ENCODE data around the gene FAM131C.
A peak's percentile ranks its signal among the peaks of the same experiment; 100 is the strongest.
"Not testable (repeated sequence)": the region's sequence is repeated elsewhere in the genome, so short reads cannot be mapped to it uniquely, and the experiment has no call there.

FAM131C gene

DNA sequence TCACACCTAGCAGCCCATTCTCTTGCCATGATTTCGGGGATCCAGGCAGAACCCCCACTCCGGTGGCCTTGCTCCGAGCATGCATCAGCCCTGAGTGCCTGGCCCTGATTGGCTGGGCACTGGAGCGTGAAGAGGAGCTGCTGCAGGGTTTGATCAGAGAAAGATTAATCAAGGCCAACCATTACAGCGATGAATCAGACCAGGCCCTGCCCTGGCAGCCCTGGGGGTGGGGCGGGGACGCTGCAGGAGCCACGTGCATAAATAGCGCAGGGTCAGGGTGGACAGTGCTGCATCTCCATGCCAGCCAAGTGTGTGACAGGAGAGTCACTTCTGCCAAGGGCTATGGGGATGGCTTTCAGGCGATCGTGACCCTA is 3.4 kb upstream of the FAM131C start:
- DNase-seq (ENCODE audit: low spot score), result peak; percentile 75

DNA sequence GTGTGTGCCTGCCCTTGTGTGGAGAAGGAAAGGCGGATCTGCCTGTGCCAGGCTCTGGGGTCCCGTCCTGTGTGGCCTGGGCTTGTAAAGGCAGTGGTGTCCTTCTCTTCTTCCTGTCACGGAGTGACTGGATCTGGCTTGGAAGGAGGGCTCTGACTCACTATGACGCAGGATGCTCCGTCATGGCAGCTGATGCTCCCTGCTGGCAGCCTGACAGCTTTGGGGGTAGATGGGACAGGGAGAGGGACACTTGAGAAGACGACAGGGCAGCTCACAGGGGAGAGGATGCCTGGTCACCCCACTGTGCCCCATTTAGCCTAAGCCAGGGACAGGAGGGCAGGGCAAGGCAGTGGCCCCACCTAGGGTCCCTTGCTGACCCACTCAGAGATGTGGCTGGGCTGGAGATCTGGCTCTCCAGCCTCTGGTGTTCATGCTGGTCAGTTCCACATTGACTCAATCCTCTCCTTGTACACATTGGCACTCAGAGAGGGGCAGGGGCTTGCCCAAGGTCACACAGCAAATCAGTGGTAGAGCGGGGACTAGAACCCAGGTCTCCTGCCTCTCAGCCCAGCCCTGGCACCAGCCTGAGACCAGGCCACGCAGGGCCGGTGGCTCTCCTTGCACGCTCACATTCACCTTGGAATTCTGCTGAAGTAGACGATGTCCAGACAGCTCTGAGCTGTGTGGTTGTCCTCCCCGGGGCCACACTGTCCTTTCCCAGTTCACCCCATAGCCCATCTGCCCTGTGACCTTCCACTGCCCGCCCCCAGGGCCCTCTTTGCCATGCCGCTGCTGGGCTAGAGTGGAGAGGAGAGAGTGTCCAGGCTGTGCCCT is 2.8 kb upstream of the FAM131C start:
- DNase-seq (ENCODE audit: low spot score), result peak; percentile 90

DNA sequence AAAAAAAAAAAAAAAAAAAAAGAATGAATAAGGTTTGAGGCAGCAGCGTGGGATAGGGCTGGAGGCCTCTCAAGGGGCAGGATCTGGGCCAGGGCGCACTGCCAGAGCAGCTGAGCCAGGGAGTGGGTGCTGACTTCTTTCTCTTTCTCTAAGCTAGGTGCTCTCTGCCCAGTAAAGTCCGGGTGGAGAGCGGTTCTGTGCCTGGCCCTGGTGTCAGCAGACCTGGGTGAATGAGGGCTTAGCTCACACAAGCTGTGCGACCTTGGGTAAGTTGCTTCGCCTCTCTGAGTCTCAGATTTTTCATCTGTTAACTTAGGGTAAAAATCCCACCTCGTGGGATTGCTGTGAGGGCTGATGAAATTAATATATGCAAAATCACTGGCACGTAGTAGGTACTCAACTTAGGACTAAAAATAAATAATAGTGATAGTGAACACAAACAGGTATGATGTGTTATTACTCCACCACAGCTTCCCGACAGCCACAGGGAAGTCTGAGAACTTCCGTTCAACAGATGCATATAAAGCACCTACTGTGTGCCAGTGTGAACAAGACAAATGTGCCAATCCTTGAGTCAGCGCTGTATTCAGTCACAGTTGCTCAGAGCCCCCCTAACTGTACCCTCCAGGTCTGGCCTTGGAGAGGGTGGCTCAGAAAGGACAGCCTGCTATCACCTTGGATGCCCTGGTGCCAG is 2.0 kb upstream of the FAM131C start:
- DNase-seq (ENCODE audit: low spot score), result peak; percentile 43

DNA sequence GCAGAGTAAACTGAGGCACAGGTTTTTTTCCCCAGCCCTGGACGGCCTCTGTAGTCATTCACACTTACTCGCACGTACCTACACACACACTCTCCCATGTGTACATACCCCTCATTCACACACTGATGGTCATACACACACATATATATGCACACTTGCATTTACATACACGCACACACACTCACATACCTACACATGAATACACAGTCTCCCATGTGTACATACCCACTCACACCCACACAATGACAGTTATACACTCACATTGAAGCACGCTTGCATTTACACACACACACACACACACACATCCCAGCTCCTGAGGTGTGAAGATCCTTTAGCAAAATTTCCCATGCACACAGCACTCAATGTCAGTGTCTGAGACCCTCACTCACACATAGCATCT is 766 bp upstream of the FAM131C start:
- no peak for DNase-seq (ENCODE audit: low spot score)

DNA sequence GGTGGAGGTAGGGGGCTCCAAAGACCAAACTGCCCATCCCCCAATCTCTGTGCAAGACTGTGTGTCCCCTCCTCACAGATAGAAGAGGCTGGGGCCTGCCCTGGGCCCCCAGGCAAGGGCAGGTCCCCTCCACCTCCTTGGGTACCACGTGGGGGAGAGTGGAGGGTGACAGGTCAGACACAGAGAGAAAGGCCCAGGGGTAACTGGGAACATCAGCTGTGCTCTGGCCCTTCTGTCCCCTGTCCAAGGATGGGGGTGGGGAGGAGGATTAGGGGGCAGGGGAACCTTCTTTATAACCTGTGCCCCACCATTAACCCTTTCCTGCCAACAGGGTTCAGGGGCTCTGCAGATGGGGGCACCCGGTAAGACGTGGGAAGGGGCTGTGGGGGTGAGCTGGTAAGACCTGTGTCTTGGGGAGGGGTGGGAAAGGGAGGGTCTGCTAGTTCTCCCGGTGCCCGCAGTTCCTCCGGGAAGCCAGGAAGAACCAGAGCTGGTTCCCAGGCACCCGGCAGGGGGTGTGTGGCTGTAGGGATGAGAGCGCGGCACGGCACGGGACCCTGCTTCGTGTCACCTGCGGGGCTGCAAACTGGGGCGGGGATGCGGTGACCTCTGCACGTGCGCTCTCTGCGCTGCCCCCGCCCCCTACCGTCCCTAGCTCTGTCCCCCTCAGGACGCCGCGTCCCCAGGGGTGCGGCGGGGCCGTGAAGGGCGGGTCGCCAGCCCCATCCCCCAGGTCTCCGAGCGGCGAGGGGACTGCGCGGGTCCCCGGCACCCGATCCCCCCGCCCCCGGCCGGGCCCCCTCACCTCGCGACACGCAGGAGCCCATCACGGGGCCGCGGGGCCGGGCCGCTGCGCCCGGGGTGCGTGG is 601 bp downstream of the FAM131C start:
- peak; percentile 51 for DNase-seq (ENCODE audit: low spot score)

DNA sequence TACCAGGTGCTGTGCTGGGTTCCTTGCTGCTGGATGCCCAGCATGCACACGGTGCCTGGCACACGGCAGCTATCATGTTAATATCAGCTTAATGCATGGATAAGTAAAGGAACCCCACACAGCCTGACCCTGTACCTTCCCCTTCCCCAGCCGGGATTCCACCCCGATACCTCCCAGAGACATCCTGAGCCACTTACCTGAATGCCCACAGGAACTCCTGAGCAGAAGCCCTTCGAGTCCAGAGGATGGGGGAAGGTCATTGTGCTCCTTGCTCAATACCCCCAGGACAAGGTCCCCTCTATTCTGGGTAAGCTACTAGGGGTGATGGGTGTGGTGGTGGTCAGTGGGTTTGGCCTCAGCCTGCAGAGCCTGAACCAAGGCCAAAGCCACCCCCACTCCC is 1.4 kb downstream of the FAM131C start:
- no peak for DNase-seq (ENCODE audit: low spot score)

DNA sequence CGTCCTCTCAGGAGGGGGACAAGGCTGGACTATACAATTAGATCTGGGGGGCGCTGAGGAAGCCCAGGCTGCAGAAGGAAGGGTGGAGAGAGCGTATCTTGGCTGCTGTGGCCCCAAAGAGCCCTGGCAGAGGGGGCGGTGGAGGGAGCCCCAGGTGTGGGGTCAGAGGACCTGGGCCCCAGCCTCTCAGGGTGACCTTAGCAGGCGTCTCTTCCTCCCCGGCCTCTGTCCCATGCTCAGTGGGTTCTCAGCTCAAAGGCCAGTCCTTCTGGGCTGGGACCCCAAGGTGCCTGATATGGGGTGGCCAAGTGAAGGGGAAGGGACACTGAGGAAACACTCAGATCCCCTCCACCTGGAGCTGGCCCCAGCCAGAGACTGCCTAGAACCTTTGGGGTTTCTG is 1.8 kb downstream of the FAM131C start:
- no peak for DNase-seq (ENCODE audit: low spot score)

DNA sequence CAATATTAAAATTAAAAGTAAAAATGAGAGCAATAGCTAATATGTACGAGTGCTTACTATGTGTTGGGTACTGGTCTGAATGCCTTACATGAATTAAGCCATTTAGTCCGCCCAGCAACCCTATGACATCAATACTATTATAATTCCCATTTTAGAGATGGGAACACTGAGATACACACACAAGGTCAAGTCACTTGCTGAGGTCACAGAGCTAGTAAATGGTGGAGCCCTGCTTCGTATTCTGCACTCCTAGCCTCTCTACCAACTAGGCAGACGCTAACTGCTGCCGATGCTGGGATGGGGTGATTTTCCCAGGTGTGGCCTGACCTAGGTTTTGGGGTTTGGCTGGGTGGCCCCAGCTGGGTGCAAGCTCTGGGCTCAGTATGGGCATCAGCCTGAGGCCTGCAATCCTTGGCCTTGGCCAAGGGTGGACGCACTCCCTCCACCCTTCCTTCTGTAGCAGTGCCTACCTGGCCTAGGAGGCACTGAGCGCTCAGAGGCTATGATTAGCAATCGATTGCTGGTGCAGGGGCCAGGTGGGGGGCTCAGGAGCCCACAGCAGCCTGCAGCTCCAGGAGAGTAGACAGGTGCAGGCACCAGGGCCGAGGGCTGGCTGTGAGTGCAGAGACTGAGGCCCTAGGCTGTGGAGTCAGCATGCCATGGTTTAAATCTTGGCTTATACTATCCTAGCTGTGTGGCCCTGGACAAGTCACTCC is 2.7 kb downstream of the FAM131C start:
- no peak for DNase-seq (ENCODE audit: low spot score)

DNA sequence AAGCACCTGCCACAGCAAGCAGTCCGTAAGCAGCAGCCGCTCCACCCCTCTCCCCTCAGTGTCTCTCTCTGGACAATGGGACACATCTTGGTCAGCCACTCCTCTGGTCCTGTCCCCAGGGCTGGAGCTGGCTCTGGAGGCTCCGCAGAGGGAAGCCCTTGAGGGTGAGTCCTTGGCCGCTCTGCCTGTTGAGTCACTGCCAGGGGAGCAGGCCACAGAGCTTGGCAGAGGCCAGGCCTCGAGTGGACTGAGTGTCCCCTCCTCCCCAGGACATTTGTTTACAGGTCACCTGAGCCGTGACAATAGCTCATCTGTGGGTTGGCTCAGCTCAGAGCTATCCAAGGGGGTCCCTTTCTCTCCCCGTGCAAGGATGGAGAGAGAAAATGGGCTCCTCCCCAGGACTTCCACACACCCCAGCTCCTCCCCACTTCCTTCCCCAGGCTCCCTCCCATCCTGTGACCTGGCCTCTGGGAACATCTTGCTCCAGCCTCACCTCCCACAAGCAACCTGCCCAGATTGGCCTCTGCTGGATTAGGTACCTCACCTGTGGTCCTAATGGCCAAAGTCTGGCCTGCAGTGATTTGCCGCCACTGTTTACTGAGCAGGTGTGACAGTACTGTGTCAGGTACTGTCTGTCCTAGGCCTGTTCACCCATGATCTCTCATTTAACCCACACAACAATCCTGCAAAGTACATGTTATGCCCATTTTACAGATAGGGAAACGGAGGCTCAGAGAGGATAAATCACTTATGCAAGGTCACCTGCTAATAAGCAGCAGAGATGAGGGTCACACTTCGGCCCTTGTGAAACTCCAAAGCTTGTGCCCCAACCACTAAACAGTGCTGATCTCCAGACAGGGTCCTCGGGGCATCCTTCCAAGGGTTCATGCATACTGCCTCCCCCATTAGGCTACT is 4.8 kb downstream of the FAM131C start:
- DNase-seq (ENCODE audit: low spot score), result peak; percentile 76

DNA sequence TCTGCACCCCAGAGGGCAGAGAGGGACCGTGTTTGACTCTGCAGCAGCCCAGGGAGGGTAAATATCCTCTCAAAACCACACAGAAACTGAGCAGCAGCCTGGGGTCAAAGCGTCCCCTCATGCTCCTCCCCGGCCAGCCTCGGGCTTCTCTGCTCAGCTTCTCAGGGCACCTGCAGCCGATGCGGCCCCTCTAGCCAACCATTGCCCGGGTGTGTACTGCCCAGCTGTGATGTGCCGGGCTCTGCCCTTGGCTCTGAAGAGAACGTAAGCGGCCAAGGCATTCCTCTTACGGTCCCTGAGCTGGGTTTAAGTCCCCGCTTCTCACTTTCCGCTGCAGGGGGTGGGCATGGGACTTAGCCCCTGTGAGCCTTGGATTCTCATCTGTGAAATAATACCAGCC is 5.5 kb downstream of the FAM131C start:
- no peak for DNase-seq (ENCODE audit: low spot score)

DNA sequence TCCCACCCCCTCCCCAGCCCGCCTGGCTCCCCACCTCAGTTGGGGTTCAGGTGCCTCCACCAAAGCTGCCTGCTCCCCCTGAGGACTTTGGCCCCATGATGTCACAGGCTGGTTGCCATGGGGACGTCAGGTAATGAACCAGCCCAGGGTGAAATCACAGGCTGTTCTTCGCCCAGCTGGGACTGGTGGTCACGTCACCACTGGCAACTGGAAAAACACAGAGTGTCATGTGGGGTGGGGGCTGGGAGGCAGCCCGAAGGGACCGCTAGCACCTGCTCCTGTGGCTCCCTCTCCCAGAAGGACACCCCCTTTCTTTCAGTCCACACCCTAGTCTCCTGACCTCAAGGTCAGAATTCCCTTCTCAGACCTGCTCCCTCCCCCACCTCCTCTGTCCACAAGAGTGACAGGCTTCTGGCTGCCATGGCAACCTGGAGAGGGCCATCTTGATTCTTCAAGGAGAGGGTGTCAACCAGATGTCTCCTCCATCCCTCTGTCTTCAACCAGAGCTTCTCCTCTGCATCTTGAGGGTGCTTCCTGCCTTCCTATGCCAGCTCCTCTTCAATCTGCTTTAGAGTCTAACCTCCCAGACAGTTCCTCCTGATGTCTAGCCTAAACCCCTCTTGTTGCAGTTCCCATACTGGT is 6.2 kb downstream of the FAM131C start:
- no peak for DNase-seq (ENCODE audit: low spot score)

DNA sequence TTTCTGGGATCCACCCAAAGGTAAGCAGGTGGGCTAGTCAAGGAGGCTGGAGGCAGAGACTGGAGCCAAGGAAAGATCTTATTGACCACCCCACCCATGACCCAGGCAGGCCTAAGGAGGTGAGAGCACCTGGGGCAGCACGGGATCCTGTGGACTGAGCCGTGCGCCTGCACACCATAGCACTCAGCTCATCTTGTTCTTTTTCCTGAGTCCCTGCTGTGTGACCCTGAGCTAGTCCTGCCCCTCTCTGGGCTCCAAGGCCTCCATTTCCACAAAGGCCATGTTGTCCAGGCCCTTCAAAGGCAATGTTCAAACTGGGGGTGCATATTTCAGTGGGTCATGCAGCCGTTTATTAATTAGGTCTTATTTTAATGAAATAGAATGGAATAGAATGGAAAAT is 7.2 kb downstream of the FAM131C start:
- DNase-seq (ENCODE audit: low spot score), result no peak

DNA sequence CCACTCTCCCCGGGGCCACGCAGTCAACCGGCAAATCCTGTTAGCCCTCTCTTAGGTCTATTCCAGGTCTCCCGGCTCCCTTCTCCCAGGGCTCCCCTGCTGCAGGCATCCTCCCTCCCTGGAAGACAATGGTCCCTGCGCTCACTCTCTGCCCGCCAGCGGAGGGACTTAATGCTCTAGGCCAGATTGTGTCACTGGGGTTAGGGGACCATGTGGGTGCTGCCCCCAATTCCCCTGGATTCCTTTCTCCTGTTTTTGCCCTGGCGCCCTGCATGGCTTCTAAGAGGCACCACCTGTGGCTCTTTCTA is 8.2 kb downstream of the FAM131C start:
- DNase-seq (ENCODE audit: low spot score), result no peak

DNA sequence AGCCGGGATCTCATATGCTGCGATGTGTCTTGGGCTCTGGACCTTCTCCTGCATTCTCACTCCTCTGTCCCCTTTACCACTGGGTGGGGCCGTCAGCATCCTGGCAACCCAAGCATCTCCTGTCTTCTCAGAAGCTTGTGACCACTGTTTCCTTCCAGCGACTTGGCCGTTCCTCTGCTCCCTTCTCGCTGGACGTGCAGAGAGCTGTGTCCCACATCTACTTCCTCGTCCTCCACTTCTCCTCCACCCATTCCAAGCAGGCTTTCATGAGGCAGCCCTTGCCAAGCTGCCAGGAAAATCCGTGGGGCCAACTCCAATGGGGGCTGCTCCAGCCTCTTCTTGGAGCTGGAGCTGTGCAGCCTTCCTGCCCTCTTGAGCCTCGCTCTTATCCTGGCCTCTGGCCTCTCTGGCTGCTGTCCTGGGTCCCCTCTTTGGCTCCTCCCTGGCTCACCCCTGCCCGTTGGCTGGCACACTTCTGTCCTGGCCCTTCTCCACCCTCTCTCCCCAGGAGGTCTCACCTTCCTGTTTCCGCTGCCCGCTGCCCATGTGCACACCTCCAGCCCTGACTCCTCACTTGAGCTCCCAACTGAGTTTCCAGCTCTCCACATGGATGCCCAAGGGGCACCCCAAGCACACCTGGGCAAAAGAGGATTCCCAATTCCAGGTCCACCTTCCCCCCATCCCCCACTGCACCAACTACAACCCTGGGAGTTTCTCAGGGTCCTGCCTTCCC is 8.7 kb downstream of the FAM131C start:
- DNase-seq (ENCODE audit: low spot score), result no peak

DNA sequence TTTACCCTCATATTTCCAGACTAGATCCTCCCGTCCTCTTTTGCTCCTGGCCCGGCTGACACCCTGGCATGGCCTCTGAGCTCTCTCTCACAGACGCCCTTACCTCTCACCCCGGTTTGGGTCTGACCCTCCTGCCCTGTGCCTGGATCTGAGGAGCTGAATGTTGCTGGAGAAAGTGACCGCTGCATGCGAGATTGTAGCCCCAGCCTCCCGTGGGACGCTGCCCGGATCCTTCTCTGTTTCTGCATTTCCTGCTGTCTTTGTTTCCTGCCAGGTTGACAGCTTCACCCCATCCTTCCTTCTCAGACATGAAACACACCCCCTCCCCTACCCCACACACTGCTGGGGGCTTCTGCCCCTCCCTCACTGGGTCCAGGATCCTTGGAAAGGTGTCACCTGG is 9.5 kb downstream of the FAM131C start:
- no peak for DNase-seq (ENCODE audit: low spot score)

DNA sequence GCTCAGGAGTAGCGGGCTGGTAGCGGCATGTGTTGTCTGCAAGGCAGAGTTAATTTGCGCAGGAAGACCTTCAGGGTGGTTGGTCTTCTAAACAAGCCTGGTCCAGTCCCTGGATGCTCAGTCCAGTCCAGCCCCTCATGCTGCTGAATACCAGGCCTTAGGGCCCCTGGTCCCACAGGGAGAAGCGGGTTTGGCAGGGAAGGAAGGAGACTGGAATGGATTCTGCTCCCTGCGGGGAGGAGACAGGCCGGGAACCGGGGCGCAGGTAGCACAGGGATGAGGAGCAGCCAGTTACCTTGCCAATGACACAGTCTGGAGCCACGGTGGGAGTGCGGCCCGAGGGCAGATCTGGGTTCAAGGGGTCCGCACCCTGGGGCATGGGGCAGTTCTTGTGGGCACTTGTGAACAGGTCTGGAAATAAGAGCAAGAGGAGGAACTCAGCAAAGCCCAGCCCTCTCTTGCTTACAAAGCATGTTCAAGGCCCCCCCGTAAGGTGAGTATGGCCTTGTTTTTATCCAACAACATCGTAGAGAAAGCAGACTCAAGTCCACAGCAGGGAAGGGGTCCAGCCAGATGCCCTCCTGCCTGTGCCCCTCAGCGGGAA is 10.1 kb downstream of the FAM131C start:
- no peak for DNase-seq (ENCODE audit: low spot score)

DNA sequence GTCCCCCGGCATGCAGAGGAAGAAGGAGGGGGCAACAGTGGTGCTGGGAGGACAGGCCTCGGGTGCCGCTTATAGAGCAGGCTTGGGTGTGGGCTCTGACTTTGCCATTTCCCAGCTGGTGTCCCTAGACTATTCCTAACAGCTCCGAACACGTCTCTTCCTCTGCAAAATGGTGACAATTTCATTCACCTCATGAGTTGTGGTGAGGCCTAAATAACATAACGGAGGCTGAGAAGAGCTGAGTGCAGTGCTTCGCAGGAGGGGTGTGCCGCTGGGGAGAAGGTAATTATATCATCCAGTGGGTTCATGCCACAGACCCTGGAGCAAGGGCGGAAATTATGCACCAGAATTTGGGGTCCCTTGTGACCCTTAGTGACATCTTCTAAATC is 10.8 kb downstream of the FAM131C start:
- DNase-seq (ENCODE audit: low spot score), result not testable (repeated sequence)

DNA sequence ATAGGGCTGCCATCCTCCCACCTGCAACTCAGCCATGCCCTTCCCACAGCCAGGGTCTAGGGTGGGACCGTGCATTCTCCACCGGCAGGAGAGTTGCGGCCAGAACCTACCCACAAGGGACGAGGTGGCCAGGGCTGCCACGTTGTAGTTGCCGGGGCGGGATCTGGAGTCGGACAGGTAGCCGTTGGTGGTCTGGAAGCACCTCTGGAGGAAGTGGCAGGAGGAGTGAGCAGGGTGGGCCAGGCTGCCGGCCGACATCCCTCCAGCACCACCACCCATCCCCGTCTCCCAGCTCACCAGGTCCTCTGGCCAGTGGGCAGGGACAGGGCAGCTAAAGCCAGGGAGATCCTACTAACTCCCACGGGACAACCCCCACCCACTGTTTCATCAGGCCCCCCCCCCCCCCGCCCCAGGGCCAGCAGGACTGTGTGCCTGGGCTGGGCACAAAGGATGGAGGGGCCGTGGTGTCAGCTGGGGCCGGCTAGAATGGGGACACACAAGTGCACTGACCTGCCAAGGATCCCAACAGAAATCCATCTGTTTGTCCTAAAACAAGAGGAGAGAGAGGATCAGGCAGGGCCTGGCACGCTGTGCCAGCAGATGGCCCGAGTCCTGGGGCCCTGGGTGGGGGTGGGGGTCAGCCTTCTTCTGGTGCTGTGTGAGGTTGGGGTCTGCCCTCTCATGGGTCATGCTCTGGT is 11.3 kb downstream of the FAM131C start:
- not testable (repeated sequence) for DNase-seq (ENCODE audit: low spot score)

DNA sequence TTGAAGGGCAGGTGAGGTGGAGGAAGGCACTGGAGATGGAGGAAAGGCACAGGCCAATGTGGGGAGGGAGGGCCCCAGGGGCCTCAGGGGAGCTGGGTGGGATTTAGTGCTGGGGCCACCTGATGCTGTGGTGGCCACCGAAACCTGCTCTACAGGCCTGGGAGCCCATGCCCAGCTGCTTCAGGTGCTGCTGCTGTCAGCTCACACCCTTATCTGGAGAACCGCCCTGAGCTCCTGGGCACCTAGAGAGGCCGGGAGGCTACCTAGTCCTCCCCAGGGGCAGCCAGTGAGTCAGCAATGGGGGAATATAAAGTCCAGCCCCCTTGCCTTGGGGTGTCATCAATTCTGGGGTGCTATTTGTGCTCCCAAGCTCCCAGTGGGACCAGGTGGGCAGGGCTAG is 12.2 kb downstream of the FAM131C start:
- DNase-seq (ENCODE audit: low spot score), result no peak

Data from AG20443 (cell line).